Measurements from ENCODE around the gene NDUFV2.
"Not testable (repeated sequence)": the region's sequence is repeated elsewhere in the genome, so short reads cannot be mapped to it uniquely, and the experiment has no call there.

The NDUFV2 gene

GRCh38 chr18:9079818-9080528 is 22.5 kb upstream of the NDUFV2 start:
- Histone ChIP-seq H3K9me3 (ENCODE audit: low read length) (no peaks in the 10 kb centered on the region), H3K27me3 (ENCODE audit: insufficient read depth, low read length) (no peaks in the 10 kb centered on the region), H3K36me3 (ENCODE audit: insufficient read depth, low read length) (no peaks in the 10 kb centered on the region), H3K4me1 (ENCODE audit: insufficient read depth, low read length) (peaks cover 11% of the 10 kb centered on the region), H2AFZ (ENCODE audit: low read depth, low read length) (peak overlapping the region; percentile 33), H3K4me3 (ENCODE audit: low read length) (no peak overlapping the region)

GRCh38 chr18:9081940-9082339 is 20.6 kb upstream of the NDUFV2 start:
- no peaks in the 10 kb centered on the region for H3K9me3 ChIP-seq (ENCODE audit: low read length)

GRCh38 chr18:9082711-9083510 is 19.6 kb upstream of the NDUFV2 start:
- Histone ChIP-seq H3K36me3 (ENCODE audit: insufficient read depth, low read length) (no peaks in the 10 kb centered on the region), H3K4me1 (ENCODE audit: insufficient read depth, low read length) (peaks cover 11% of the 10 kb centered on the region), H3K4me3 (ENCODE audit: low read length) (no peak overlapping the region), H2AFZ (ENCODE audit: low read depth, low read length) (no peak overlapping the region), H3K27me3 (ENCODE audit: insufficient read depth, low read length) (no peaks in the 10 kb centered on the region), H3K9me3 (ENCODE audit: low read length) (no peaks in the 10 kb centered on the region)

More at GRCh38 chr18:9081940-9082339, 20.6 kb upstream of the NDUFV2 start:
- H3K27me3 ChIP-seq (ENCODE audit: insufficient read depth, low read length) = no peaks in the 10 kb centered on the region
- H3K4me1 ChIP-seq (ENCODE audit: insufficient read depth, low read length) = peaks cover 11% of the 10 kb centered on the region
- H2AFZ ChIP-seq (ENCODE audit: low read depth, low read length) = no peak overlapping the region
- H3K36me3 ChIP-seq (ENCODE audit: insufficient read depth, low read length) = no peaks in the 10 kb centered on the region
- no peak overlapping the region for H3K4me3 ChIP-seq (ENCODE audit: low read length)

GRCh38 chr18:9086015-9086414 is 16.5 kb upstream of the NDUFV2 start:
- Histone ChIP-seq H2AFZ (ENCODE audit: low read depth, low read length) (no peak overlapping the region), H3K4me3 (ENCODE audit: low read length) (no peak overlapping the region), H3K4me1 (ENCODE audit: insufficient read depth, low read length) (no peaks in the 10 kb centered on the region), H3K36me3 (ENCODE audit: insufficient read depth, low read length) (no peaks in the 10 kb centered on the region), H3K27me3 (ENCODE audit: insufficient read depth, low read length) (no peaks in the 10 kb centered on the region), H3K9me3 (ENCODE audit: low read length) (no peaks in the 10 kb centered on the region)

- no peaks in the 10 kb centered on the region for H3K9me3 ChIP-seq (ENCODE audit: low read length)
- H2AFZ ChIP-seq (ENCODE audit: low read depth, low read length) = no peak overlapping the region
- H3K27me3 ChIP-seq (ENCODE audit: insufficient read depth, low read length) = no peaks in the 10 kb centered on the region
- H3K4me1 ChIP-seq (ENCODE audit: insufficient read depth, low read length) = no peaks in the 10 kb centered on the region
- no peak overlapping the region for H3K4me3 ChIP-seq (ENCODE audit: low read length)
- H3K36me3 ChIP-seq (ENCODE audit: insufficient read depth, low read length) = no peaks in the 10 kb centered on the region
Measured at GRCh38 chr18:9086624-9087023, 15.9 kb upstream of the NDUFV2 start.

- Histone ChIP-seq H3K4me1 (ENCODE audit: insufficient read depth, low read length) (no peaks in the 10 kb centered on the region), H2AFZ (ENCODE audit: low read depth, low read length) (no peak overlapping the region), H3K4me3 (ENCODE audit: low read length) (no peak overlapping the region), H3K9me3 (ENCODE audit: low read length) (no peaks in the 10 kb centered on the region), H3K36me3 (ENCODE audit: insufficient read depth, low read length) (no peaks in the 10 kb centered on the region), H3K27me3 (ENCODE audit: insufficient read depth, low read length) (no peaks in the 10 kb centered on the region)
Measured at GRCh38 chr18:9087144-9087543, 15.4 kb upstream of the NDUFV2 start.

- Histone ChIP-seq H3K27me3 (ENCODE audit: insufficient read depth, low read length) (no peaks in the 10 kb centered on the region), H2AFZ (ENCODE audit: low read depth, low read length) (no peak overlapping the region), H3K36me3 (ENCODE audit: insufficient read depth, low read length) (no peaks in the 10 kb centered on the region), H3K4me1 (ENCODE audit: insufficient read depth, low read length) (no peaks in the 10 kb centered on the region), H3K4me3 (ENCODE audit: low read length) (no peak overlapping the region), H3K9me3 (ENCODE audit: low read length) (no peaks in the 10 kb centered on the region)
Measured at GRCh38 chr18:9088252-9088651, 14.2 kb upstream of the NDUFV2 start.

- H3K4me1 ChIP-seq (ENCODE audit: insufficient read depth, low read length); H3K27me3 ChIP-seq (ENCODE audit: insufficient read depth, low read length); H3K4me3 ChIP-seq (ENCODE audit: low read length); H2AFZ ChIP-seq (ENCODE audit: low read depth, low read length); H3K36me3 ChIP-seq (ENCODE audit: insufficient read depth, low read length); H3K9me3 ChIP-seq (ENCODE audit: low read length): not testable (repeated sequence)
Measured at GRCh38 chr18:9088727-9089126, 13.8 kb upstream of the NDUFV2 start.

GRCh38 chr18:9090578-9090977 is 11.9 kb upstream of the NDUFV2 start:
- no peaks in the 10 kb centered on the region for H3K27me3 ChIP-seq (ENCODE audit: insufficient read depth, low read length)

GRCh38 chr18:9091066-9091476 is 11.4 kb upstream of the NDUFV2 start:
- no peaks in the 10 kb centered on the region for H3K36me3 ChIP-seq (ENCODE audit: insufficient read depth, low read length)
- H3K27me3 ChIP-seq (ENCODE audit: insufficient read depth, low read length) = no peaks in the 10 kb centered on the region
- no peak overlapping the region for H3K4me3 ChIP-seq (ENCODE audit: low read length)
- H2AFZ ChIP-seq (ENCODE audit: low read depth, low read length) = no peak overlapping the region
- H3K4me1 ChIP-seq (ENCODE audit: insufficient read depth, low read length) = peaks cover 17% of the 10 kb centered on the region
- H3K9me3 ChIP-seq (ENCODE audit: low read length) = no peaks in the 10 kb centered on the region

More at GRCh38 chr18:9090578-9090977, 11.9 kb upstream of the NDUFV2 start:
- Histone ChIP-seq H3K4me3 (ENCODE audit: low read length) (no peak overlapping the region), H3K36me3 (ENCODE audit: insufficient read depth, low read length) (no peaks in the 10 kb centered on the region), H3K9me3 (ENCODE audit: low read length) (no peaks in the 10 kb centered on the region), H3K4me1 (ENCODE audit: insufficient read depth, low read length) (peaks cover 12% of the 10 kb centered on the region), H2AFZ (ENCODE audit: low read depth, low read length) (no peak overlapping the region)

GRCh38 chr18:9092665-9093064 is 9.8 kb upstream of the NDUFV2 start:
- Histone ChIP-seq H3K9me3 (ENCODE audit: low read length) (no peaks in the 10 kb centered on the region), H3K4me1 (ENCODE audit: insufficient read depth, low read length) (peaks cover 18% of the 10 kb centered on the region), H3K27me3 (ENCODE audit: insufficient read depth, low read length) (no peaks in the 10 kb centered on the region), H3K4me3 (ENCODE audit: low read length) (no peak overlapping the region), H2AFZ (ENCODE audit: low read depth, low read length) (no peak overlapping the region), H3K36me3 (ENCODE audit: insufficient read depth, low read length) (no peaks in the 10 kb centered on the region)

GRCh38 chr18:9093109-9093508 is 9.4 kb upstream of the NDUFV2 start:
- H3K9me3 ChIP-seq (ENCODE audit: low read length); H3K27me3 ChIP-seq (ENCODE audit: insufficient read depth, low read length); H2AFZ ChIP-seq (ENCODE audit: low read depth, low read length); H3K4me3 ChIP-seq (ENCODE audit: low read length); H3K36me3 ChIP-seq (ENCODE audit: insufficient read depth, low read length): not testable (repeated sequence)
- peaks cover 18% of the 10 kb centered on the region for H3K4me1 ChIP-seq (ENCODE audit: insufficient read depth, low read length)

- H3K36me3 ChIP-seq (ENCODE audit: insufficient read depth, low read length) = no peaks in the 10 kb centered on the region
Measured at GRCh38 chr18:9094307-9095226, 7.9 kb upstream of the NDUFV2 start.

More at GRCh38 chr18:9094307-9095226, 7.9 kb upstream of the NDUFV2 start:
- H3K9me3 ChIP-seq (ENCODE audit: low read length) = no peaks in the 10 kb centered on the region
- no peak overlapping the region for H3K4me3 ChIP-seq (ENCODE audit: low read length)
- peaks cover 19% of the 10 kb centered on the region for H3K4me1 ChIP-seq (ENCODE audit: insufficient read depth, low read length)
- H2AFZ ChIP-seq (ENCODE audit: low read depth, low read length) = no peak overlapping the region
- H3K27me3 ChIP-seq (ENCODE audit: insufficient read depth, low read length) = no peaks in the 10 kb centered on the region
